Testis (tissue), 3 donors: ENCODE measurements around the gene NEURL1. TPM values are rescaled to one million over a fixed set of nuclear protein-coding genes. Genes with fewer than 3 reads are reported as not detected.

Source experiments
- DNase-seq: peaks from one replicate; pipeline ENCODE4 v3.0.0-alpha.2; 2019
- H3K27ac ChIP-seq, 2 donors: fragments of 200-600 bp; sonication (generic); one replicate each; pipeline ENCODE4 v1.5.1; 2019
- H3K27me3 ChIP-seq: fragments of 200-600 bp; sonication (generic); one replicate; pipeline ENCODE4 v1.5.1; 2019
- H3K36me3 ChIP-seq: fragments of 200-600 bp; sonication (generic); one replicate; pipeline ENCODE4 v1.5.1; 2017; ENCODE audit warnings: low read depth; ENCODE audit errors: missing control alignments
- H3K4me1 ChIP-seq: fragments of 200-600 bp; sonication (generic); one replicate; pipeline ENCODE4 v1.5.1; 2019
- H3K4me3 ChIP-seq, 2 donors: fragments of 200-600 bp; sonication (generic); one replicate each; pipeline ENCODE4 v1.5.1; 2017 to 2019
- H3K9me3 ChIP-seq: fragments of 200-600 bp; sonication (generic); one replicate; pipeline ENCODE4 v1.5.1; 2017
- CTCF ChIP-seq, 3 experiments: fragments of 450-650 bp in 2 of 3; fragments of 200-600 bp in 1 of 3; sonication (generic) in 1 of 3; IDR thresholded peaks; one replicate each; pipeline ENCODE4 v1.5.1; 2016 to 2019; ENCODE audit warnings: antibody characterized with exemption in 3 of 3, mild to moderate bottlenecking in 2 of 3, moderate library complexity in 1 of 3
- POLR2A ChIP-seq: fragments of 450-650 bp; IDR thresholded peaks from one replicate; pipeline ENCODE4 v1.6.1; 2017; ENCODE audit warnings: antibody characterized with exemption, mild to moderate bottlenecking, moderate library complexity
- WGBS, 2 donors: methylation state at CpG; one replicate each; pipeline ENCODE4 v1.1.5; 2018; 5-methylcytosine and 5-hydroxymethylcytosine counted together
- intact Hi-C: fragments of 100-400 bp; cut with DNase I; formaldehyde crosslinking; loops from one replicate; pipeline ENCODE4 v1.15.1; 2023; ENCODE audit warnings: low total_unique reads
- polyA plus RNA-seq: library from polyadenylated mRNA; stranded (reverse); fragments of 350-450 nt; fragmentation: Illumina TruSeq; extraction: RNeasy Lipid Tissue Mini Kit (QIAGEN cat#74804); gene quantifications from one replicate; pipeline ENCODE4 v1.2.3, GENCODE V29; 2014; ENCODE audit warnings: low read depth, low replicate concordance; ENCODE audit not compliant: insufficient read depth
- total RNA-seq, 2 donors: library from RNA; depleted of rRNA; stranded (reverse); fragments of >200 nt; gene quantifications; one replicate each; pipeline ENCODE4 v1.2.3, GENCODE V29; 2016

Gene NEURL1
- total and polyA plus RNA-seq, 3 donors from 2014 or later, result 17.8 to 21.9 (median 19.8) TPM

GRCh38 chr10:103498936-103499638 lies 5.6 kb downstream of the NEURL1 start:
- Histone ChIP-seq H3K4me3 (no peak overlapping the region), H3K36me3 (no peaks in the 10 kb centered on the region), H3K4me1 (peaks cover 24% of the 10 kb centered on the region), H3K27me3 (no peaks in the 10 kb centered on the region), H3K27ac (no peak overlapping the region), H3K9me3 (no peaks in the 10 kb centered on the region)
- WGBS, 2 donors, result 78 to 95% methylated on average over 5 of the region's 5 CpGs
- intact Hi-C loops, result no loop called here
- TF ChIP-seq POLR2A, result no peak
- no peak for TF ChIP-seq CTCF (IDR thresholded peaks at IDR 0.05)
- DNase-seq, result no peak

GRCh38 chr10:103499881-103500280 lies 6.4 kb downstream of the NEURL1 start:
- H3K36me3 ChIP-seq, result no peaks in the 10 kb centered on the region
- 65 to 70% methylated on average over 7 of the region's 7 CpGs for WGBS, 2 donors

GRCh38 chr10:103500481-103500880 lies 7.0 kb downstream of the NEURL1 start:
- intact Hi-C loops, result no loop called here
- Histone ChIP-seq H3K4me1 (peaks cover 35% of the 10 kb centered on the region), H3K36me3 (no peaks in the 10 kb centered on the region), H3K4me3 (no peak overlapping the region), H3K9me3 (no peaks in the 10 kb centered on the region), H3K27me3 (no peaks in the 10 kb centered on the region), H3K27ac (peak overlapping the region in 1 of 2 donors; percentile 25)
- TF ChIP-seq POLR2A (no peak), CTCF (IDR thresholded peaks at IDR 0.05) (no peak)
- WGBS, 2 donors, result 54 to 66% methylated on average over 6 of the region's 6 CpGs
- peak; percentile 61 for DNase-seq

More at GRCh38 chr10:103499881-103500280, 6.4 kb downstream of the NEURL1 start:
- Histone ChIP-seq H3K27me3 (no peaks in the 10 kb centered on the region), H3K4me1 (peaks cover 32% of the 10 kb centered on the region), H3K27ac (no peak overlapping the region), H3K4me3 (no peak overlapping the region), H3K9me3 (no peaks in the 10 kb centered on the region)
- intact Hi-C loops, result no loop called here
- DNase-seq, result no peak
- TF ChIP-seq POLR2A (no peak), CTCF (IDR thresholded peaks at IDR 0.05) (no peak)

GRCh38 chr10:103501186-103501585 lies 7.7 kb downstream of the NEURL1 start:
- H3K36me3 ChIP-seq, result no peaks in the 10 kb centered on the region
- TF ChIP-seq CTCF (IDR thresholded peaks at IDR 0.05) (no peak), POLR2A (no peak)
- H3K4me3 ChIP-seq, result no peak overlapping the region
- WGBS, 2 donors, result 71 to 79% methylated on average over 3 of the region's 3 CpGs
- intact Hi-C loops, result no loop called here
- H3K9me3 ChIP-seq, result no peaks in the 10 kb centered on the region
- no peaks in the 10 kb centered on the region for H3K27me3 ChIP-seq
- H3K27ac ChIP-seq, result peak overlapping the region in 1 of 2 donors; percentile 25
- DNase-seq, result no peak
- peaks cover 37% of the 10 kb centered on the region for H3K4me1 ChIP-seq
